Urothelium cell line (cell line): ENCODE results near the gene GNA12.

Experiments used
- DNase-seq: peaks from one replicate; pipeline ENCODE4 v3.0.0; 2011; ENCODE audit warnings: low spot score, mixed read lengths
- FAIRE-seq: peaks from 2 replicates; lab custom pipeline; 2011; peaks lifted over from hg19 to GRCh38; lab: Jason Lieb, UNC

Gene GNA12

DNA sequence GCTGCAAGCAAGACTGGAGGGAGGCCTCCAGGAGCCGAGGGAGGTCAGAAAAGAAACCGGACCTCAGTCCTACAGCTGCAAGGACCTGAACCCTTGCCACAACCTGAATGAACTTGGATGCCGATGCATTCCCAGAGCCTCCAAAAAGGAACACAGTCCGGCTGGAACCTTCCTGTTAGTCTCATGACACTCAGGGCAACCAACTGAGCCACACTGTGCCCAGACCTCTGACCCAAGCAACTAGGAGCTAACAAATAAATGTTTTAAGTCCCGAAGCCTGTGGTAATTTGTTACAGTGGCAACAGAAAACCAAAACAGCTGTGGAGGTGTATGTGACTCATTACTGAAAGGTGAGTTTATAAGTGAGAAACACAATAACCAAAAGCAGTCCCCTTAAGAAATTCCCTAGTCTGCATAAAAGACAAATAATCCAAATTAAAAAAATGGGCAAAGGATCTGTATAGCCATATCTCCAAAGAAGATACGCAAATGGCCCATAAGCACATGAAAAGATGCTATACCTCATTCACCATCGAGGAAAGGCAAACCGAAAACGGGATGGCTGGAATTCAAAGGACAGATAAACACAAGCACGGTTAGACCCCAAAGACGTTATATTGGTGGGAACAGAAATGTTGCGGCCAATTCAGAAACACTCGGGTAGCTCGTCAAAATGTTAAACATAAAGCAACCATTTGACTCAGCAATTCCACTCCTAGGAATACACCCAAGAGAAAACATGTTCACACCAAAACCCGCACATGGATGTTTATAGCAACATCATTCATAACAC lies 24.8 kb downstream of the GNA12 start:
- FAIRE-seq (peak; percentile 83), DNase-seq (no peak)

DNA sequence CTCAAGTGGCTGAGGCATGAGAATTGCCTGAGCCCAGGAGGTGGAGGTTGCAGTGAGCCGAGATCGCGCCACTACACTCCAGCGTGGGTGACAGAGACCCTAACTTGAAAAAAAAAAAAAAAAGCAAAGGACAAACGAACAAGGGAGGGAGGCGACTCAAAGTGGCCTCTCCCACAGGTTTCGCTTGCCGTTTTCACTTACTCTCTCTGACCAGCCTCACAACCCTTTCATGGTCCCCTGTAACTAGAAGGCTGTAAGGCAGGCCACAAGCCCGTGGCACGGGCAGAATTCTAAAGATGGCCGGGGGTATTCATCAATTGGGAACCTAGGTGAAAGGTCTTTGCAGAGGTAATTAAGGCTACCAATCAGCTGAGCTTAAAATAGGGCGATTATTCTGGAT lies 25.5 kb downstream of the GNA12 start:
- FAIRE-seq (no peak), DNase-seq (no peak)

DNA sequence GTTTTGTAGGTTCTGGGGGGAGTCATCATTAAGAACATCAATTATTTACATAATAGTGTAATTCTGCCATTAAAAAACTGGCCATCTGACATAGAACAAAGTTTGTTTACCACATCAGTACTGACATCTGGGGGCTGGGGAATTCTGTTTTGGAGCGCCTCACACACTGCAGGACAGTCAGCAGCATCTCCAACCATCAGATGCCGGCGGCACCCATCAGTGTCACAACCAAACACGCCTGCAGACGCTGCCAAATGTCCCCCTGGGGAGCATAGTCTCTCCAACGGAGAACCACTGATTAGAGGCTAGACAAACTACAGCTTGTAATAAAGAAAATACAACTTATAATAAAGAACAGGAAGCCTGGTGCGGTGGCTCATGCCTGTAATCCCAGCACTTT lies 26.0 kb downstream of the GNA12 start:
- FAIRE-seq (no peak), DNase-seq (no peak)

DNA sequence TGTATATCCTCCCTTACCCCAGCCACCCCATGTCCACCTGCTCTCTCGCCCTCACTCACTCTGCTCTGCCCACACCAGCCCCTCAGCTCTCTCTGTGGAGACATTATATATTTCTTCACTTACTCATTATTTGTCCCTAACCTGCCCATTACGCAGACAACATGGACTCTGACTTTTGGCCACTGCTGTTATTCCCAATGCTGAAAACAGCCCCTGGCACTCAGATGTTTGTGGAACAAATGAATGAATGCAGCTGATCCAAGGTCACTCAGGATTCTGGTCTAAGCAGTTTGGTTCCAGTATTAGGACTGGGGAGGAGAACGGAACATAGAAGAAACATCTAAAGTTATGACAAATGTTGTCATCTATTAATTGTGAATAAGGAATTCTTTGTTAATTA lies 26.7 kb downstream of the GNA12 start:
- DNase-seq (no peak), FAIRE-seq (no peak)

DNA sequence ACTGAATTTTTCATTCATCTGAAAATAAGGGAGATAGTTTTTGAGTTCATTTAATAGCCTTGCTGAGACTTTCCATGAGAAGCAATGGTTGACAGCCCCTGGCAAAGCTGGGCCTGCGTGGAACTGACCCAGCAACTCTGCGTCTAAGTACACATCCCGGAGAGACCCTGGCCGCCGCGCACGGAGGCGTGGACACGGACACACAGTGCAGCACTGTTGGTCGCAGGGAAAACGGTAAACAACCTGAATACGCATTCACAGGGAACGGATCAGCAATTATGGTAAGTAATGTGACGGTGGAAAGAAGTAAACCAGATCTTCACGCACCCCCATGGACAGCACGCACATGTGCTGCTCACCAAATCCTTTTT lies 28.2 kb downstream of the GNA12 start:
- DNase-seq (no peak), FAIRE-seq (peak; percentile 59)

DNA sequence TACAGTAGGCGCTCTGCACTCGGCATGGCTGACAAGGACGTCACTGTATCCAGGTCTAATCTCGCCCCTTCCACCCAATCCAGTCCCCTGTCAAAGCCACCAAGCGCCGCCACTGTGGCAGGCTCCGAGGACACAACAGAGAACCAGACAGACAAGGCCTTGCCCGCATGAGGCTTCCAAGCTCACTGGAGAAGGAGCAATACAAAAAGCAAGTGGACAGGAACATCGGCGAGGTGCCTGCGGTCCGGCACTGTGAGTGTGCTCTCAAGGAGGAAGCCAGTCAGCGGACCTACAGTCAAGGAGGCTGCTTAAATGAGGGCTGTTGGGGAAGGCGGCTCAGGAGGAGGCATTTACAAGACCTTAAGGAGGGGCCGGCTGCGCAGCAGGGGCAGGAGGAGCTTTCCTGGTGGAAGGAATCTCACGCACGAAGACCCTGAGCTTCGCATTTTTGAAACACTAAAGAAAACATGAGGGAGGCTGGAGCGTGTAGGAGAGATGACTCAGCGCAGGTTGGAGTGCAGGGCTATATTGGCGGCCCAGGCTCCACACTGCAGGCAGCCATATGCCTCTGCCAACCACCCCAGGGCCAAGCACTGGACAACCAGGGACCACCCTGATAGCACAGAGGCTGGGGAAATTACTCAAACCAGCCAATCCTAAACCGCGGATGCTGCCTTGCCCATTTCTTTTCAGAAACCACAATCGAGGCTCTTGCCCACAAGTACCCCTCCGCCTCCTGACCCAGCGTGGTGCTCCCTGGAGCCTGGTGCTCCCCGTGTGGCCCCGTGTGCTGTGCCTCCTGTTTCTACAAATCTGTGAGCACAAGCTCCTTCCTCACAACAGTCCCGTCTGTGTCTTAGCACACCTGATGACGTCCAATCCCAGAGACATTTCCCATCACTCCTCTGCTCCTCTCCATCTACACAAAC lies 28.9 kb downstream of the GNA12 start:
- DNase-seq (no peak), FAIRE-seq (peak; percentile 89)

DNA sequence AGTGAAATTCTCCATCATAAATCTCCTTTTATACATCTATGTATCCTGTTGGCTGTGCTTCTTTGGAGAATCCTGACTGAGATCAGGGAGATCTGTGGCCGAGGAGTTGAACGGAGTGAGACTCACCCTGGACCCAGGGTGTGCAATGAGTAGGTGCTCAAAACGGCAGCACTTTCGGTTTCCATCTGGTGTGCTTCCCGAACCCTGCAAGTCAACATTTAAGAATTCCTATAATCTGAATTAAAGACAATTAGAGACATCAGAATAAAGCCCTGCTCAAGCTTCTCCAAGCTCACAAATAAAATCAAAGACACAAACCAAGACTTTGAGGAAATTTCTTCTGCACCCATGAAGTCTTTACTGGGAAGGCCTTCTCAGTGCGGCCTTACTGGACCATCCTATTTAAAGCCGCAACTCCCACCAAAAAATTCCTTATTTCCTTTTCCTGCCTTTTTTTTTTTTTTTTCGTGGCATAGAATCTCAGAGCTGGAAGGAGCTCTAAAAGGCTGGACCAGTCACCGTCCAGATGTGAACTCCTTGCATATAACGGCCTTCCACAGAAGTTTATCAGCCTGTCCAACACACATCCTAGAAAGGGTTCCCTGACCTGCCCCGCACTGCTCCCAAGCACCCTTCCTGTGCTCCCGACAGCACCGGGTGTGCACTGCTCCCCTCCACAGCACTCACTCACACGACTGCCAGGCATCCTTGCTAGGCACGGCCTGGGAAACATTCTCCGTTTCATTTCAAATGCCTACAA lies 29.7 kb downstream of the GNA12 start:
- FAIRE-seq = no peak

DNA sequence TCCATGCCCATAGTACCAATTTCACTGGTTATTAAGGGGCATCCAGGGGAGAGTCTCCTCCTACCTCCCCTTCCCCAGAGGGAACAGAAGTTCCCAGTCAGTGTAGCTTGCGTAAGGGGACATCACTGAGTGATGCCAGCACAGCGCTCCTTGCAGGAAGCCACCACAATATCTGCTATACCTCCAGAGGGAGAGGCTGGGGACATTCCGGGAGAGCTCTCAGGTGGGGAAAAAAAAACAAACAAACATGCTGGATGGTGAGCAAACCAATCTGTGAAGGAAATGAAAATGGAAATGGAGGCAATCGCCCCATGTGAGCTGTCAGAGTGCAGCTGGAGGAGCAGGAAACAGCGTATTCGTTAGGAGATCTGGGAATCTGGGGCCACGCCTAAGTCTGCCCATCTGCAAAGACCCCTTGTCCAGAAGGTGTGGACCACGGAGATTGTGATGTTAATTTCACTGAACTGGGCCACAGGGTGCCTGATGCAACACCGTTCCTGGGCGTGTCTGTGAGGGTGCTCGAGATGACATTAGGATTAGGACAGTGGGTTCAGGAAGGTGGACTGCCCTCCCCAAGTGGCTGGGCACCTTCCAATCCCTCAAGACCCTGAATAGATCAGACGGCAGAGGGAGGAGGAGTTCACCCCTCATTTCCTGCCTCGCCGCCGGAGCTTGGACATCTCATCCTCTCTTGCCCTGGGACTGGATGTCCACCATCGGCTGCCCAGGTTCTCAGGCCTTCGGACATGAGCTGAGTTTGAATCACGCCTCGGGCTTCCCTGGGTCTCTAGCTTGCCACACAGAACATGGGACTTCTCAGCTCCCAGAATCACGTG lies 30.5 kb downstream of the GNA12 start:
- DNase-seq = no peak
- FAIRE-seq = peak; percentile 92

More for the DNA sequence above, 29.7 kb downstream of the GNA12 start:
- no peak for DNase-seq

DNA sequence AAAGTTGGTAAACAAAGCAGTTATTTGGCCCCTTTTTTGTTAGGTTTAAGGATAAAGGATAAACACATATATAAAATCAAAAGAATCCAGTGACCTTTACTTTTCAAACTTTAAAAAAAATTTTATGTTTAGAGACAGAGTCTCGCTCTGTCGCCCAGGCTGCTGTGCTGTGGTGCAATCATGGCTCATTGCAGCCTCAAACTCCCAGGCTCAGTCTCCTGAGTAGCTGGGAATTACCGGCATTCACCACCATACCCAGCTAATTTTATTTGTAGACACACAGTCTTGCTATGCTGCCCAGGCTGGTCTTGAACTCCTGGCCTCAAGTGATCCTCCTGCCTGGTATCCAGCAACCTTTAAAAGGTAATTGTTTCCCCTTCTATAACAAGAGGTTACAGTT lies 31.3 kb downstream of the GNA12 start:
- no peak for FAIRE-seq
- no peak for DNase-seq

DNA sequence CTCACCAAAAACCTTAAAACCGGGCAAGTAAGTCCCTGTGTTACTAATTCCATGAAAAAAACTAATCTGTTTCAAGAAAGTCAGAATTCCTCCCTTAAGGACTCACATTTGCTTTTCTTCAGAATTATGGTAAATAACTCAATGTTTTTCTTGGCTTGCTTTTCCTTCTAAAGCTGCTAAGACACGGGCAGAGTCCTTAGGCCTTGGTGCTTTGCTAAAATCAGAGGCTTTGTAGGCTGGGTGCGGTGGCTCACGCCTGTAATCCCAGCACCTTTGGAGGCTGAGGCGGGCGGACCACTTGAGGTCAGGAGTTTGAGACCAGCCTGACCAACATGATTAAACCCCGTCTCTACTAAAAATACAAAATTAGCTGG lies 32.0 kb downstream of the GNA12 start:
- DNase-seq (no peak), FAIRE-seq (no peak)

DNA sequence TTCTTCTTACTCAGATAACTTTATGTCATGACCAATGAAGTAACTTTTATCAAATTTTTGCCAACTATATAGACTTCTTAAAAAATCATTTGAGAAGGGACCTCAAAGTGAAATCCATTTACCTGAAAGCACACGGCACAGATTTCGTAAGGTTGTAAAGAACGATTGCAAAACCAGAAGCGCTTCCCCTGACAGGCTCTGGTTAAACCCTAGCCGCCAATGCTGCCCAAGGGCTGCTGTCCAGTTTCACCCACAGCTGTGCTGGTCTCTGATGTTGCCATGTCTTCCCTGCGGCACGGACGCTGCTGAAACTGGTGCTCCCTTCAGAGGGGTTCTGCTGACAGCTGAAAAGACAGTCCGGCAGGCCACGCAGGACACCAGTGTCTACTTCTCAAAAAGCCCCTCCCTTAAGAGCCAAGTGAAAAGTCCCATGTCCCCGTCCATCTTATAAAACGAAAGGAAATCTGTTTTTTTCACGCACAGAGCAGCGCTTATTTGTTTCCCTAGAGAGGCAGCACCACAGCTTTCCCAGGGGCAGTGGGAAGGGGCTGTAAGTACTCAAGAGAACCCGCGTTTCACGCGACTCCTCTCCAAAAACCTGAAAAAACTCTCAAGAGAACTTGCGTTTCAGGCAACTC lies 32.5 kb downstream of the GNA12 start:
- DNase-seq (no peak), FAIRE-seq (no peak)

DNA sequence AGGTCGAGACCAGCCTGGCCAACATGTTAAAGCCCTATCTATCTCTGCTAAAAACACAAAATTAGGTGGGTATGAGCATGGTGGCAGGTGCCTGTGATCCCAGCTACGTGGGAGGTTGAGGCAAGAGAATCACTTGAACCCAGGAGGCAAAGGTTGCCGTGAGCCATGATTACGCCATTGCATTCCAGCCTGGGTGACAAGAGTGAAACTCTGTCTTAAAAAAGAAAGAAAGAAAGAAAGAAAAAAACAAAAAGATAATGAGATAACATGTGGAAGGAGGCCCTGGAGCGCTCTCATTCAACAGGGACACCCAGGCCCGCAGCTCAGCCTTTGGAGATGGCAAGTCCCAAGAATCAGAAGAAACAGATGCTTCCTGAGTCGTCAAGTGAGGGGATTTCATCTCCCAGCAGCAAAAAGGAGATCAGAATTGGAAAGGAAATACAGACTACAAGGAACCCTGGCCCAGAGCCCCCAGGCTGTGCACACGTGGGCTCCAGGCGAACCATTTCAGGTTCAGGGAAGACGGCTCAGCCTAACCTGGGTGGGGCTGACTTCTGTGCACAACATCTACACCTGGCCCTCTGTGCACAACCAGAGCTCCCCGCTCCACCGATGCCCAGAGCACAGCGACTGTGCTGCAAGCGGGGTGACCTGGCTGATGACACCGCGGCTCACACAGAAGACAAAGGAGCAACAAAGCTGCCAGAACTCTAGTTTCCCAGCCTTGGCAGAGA lies 33.3 kb downstream of the GNA12 start:
- DNase-seq (no peak), FAIRE-seq (no peak)

DNA sequence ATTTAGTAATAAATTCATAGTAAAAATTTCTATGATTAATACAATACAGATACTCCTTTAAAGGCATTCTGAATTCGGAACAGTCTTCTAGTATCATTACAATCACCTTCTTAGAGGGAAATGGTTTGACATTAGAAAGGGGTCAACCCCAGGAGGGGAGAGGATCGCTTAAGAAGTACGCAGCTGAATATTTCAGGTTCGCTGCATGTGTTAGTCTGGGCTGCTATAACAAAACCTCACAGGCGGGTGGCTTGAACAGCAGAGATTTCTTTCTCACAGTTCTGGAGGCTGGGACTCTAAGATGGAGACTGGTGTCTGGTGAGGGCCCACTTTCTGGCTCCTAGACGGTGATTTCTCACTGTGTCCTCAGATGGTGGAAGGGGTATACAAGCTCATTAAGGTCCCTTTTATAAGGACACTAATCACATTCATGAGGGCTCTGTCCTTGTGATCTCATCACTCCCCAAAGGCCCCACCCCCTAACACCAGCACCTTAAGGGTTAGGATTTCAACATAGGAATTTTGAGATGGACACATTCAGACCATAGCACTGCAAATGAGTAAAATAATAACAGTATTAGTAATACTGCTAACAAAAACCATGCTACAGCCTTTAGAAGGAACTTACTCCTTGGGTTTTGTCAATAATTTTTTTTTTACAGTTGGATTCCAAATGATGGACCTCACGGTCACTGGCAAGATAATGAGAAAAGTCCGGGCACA lies 34.0 kb downstream of the GNA12 start:
- DNase-seq (no peak), FAIRE-seq (no peak)

DNA sequence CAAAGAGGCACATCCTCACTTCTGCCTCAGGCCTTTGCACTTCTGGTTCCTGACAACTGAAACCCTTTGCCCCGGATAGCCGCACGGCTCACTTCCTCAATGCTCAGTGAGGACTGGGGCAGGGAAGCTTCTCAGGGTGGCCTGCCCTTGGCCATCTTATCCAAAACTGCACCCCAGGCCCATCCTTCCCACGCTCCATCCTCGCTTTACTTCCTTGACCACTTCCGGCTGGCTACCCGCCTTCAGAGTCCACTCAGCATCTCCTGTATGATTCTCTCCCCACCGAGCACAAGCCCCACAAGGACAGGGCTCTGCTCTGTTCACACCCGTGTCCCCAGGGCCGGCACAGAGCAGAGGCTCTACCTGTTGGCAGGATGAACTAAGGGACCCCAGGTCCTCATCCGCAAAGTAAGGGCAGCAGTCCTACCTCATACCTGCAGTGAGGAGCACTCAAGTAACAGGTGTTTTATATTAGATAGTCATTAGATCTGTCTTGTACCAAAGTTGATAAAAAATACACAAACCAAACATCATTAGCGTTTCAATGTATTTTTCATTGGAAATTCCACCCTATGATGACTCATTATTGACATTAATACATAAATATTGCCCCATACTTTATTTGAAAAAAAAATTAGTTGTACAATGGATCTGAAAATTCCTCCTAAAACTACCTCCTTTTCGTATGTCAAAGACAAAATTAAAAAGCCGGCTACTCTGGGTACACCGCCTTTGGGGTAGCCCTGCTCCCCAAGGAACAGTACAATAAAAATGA lies 35.0 kb downstream of the GNA12 start:
- FAIRE-seq = no peak
- DNase-seq = no peak

DNA sequence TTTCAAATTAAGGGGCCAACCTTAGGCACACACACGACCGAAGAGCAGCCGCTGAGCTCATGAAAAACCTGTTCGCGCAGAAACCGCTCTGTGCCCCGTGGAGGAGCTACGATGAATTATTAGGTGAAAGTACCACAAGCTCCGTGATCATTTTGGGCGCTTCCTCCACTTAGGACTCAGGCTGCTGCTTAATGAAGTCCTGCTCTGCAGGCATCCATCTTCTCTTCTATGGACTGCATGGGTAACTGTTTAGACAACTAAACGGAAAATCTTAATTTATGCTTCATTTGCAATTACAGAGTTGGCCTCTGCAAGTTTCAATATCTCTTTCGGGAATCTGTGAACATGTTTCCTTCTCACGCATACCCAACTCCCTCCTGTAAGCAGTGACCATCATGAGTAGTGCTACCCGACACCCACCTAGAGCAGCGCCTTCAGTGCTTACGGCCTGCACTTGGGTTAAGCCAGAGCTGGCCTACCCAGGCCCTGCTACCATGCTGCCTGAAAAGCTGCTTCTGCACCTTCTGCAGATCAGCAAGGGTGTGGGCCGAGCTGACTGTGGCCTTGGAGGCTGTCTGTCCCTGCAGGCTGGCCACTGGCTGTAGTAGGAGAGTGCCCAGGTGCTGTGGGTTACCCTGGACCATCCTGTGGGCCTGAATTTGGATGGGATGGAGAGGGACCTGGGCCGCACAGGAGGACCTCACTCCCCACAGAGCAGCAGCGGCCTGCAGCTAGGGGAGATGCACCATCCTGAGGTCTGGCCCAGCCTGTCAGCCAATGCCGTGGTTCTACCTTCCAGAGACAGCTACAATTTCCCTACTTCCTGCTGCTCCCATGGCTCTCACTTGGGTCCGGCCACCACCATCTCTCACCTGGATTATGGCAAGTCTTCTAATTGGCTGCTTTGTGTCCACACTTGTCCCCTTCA lies 36.0 kb downstream of the GNA12 start:
- DNase-seq (no peak), FAIRE-seq (peak; percentile 61)

DNA sequence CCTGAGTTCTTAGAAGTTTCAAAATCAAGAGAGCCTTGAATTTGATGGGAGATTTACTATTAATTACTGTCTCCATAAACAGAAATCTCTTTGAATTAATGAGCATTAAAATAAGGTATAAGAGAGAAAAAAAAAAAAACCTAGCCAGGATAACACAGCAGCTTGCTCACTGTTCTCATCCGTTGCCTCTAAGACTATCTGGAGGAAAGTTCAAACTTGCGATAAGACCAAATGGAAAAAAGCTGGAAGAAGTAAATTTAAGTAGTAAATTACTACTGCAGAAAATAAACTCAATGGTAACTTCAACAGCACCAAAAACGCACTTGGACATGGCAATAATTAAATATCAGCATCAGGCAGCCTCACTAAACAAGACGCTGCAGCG lies 36.7 kb downstream of the GNA12 start:
- FAIRE-seq (no peak), DNase-seq (no peak)

DNA sequence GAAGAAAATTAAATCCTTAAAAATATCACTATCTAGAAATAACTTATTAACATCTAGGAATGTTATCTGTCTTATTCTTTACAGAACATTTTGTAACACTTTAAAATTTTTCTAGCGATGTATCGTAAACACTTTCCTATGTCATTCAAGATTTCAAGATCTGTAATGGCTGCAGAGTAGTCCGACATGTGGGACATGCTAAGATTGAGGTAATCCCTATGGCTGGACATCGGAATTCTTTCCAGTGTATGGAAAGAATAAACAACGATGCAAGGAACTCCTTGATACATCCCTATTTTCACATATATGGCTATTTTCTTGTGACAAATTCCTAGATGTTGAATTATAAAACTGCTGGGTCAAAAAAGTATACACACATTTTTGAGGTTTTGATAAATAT lies 37.5 kb downstream of the GNA12 start:
- DNase-seq (no peak), FAIRE-seq (no peak)
